Measurements from ENCODE around the gene EMILIN3.
A peak's percentile ranks its signal among the peaks of the same experiment; 100 is the strongest.

- TF ChIP-seq EZH2 (IDR thresholded peaks at IDR 0.05) (no peak), YY1 (IDR thresholded peaks at IDR 0.05; ENCODE audit: extremely low read depth, insufficient replicate concordance, low read depth, low read length) (no peak), CTCF (IDR thresholded peaks at IDR 0.05 in 2 of 3, conservative IDR thresholded peaks at IDR 0.05 in 1 of 3; ENCODE audit: borderline replicate concordance in 1 of 3, insufficient read depth in 1 of 3, low read depth in 2 of 3, low read length in 2 of 3) (0 out of 6 replicates have a peak, but pooled peaks of 1 of the 3 experiments have one; percentile 8), SRF (IDR thresholded peaks at IDR 0.05; ENCODE audit: low read depth) (no peak), POLR2A (IDR thresholded peaks at IDR 0.05; ENCODE audit: borderline replicate concordance, extremely low read depth, insufficient read depth, insufficient read length) (no peak), SIN3A (IDR thresholded peaks at IDR 0.05; ENCODE audit: low read depth) (no peak), TCF7L2 (IDR thresholded peaks at IDR 0.05; ENCODE audit: borderline replicate concordance, extremely low read depth, insufficient read depth, insufficient read length) (no peak)
These were observed 20.8 kb upstream of the EMILIN3 start for GRCh38 chr20:41387444-41387851.
